GM12891 (cell line): ENCODE data around the gene CNTN5.

ENCODE experiments used
- POLR2A ChIP-seq: IDR thresholded peaks from 2 replicates; pipeline ENCODE4 v1.6.1; 2011; ENCODE audit warnings: low read depth, low read length, control low read depth
- TAF1 ChIP-seq: IDR thresholded peaks from 2 replicates; pipeline ENCODE4 v1.6.1; 2011; ENCODE audit warnings: low read depth, low read length, control low read depth

DNA sequence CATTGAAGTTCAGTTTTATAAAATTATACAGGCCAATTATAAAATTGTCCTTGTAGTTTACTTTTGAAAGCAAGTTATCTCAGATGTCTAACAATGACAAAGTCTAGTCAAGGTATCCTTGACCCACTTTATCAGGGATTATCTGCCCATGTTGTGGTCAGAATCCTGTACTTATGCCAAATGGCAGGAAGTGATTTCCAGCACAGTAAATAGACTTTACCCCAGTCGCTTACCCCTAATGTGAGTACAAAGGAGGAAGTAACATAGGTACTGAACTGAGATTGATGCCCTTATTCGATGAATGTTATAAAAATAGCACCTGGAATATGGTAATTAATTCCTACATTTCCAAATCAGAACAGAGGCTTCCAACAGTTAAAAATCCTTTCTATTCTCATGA, 355.7 kb downstream of the CNTN5 start:
- TF ChIP-seq POLR2A (no peak), TAF1 (no peak)
